NCI-H69 (cell line): ENCODE measurements around the gene DCUN1D3.
A peak's percentile ranks its signal among the peaks of the same experiment; 100 is the strongest.

ENCODE experiments used
- DNase-seq: peaks from one replicate; lab custom pipeline; 2025; lab: John Stamatoyannopoulos, UW

DCUN1D3 gene

GRCh38 chr16:20918486-20919239, 18.5 kb upstream of the DCUN1D3 start:
- DNase-seq, result no peak

GRCh38 chr16:20916942-20917341, 16.8 kb upstream of the DCUN1D3 start:
- DNase-seq, result no peak

- DNase-seq, result no peak
Measured at GRCh38 chr16:20916289-20916688, 16.1 kb upstream of the DCUN1D3 start.

GRCh38 chr16:20911361-20911760, 11.2 kb upstream of the DCUN1D3 start:
- no peak for DNase-seq

- no peak for DNase-seq
Measured at GRCh38 chr16:20910781-20911321, 10.7 kb upstream of the DCUN1D3 start.

GRCh38 chr16:20906341-20907255, 6.4 kb upstream of the DCUN1D3 start:
- DNase-seq, result no peak

GRCh38 chr16:20905576-20905975, 5.4 kb upstream of the DCUN1D3 start:
- no peak for DNase-seq

- DNase-seq, result no peak
Measured at GRCh38 chr16:20904507-20905081, 4.4 kb upstream of the DCUN1D3 start.

- DNase-seq, result no peak
Measured at GRCh38 chr16:20903899-20904506, 3.8 kb upstream of the DCUN1D3 start.

- DNase-seq, result no peak
Measured at GRCh38 chr16:20903116-20903898, 3.1 kb upstream of the DCUN1D3 start.

- no peak for DNase-seq
Measured at GRCh38 chr16:20902426-20902825, 2.3 kb upstream of the DCUN1D3 start.

GRCh38 chr16:20901436-20902112, 1.4 kb upstream of the DCUN1D3 start:
- peak; percentile 64 for DNase-seq

GRCh38 chr16:20901068-20901435, 894 bp upstream of the DCUN1D3 start:
- peak; percentile 61 for DNase-seq

GRCh38 chr16:20899477-20900298, 470 bp downstream of the DCUN1D3 start:
- DNase-seq, result peak; percentile 59

GRCh38 chr16:20899071-20899470, 1.1 kb downstream of the DCUN1D3 start:
- DNase-seq, result no peak

- no peak for DNase-seq
Measured at GRCh38 chr16:20897922-20898321, 2.2 kb downstream of the DCUN1D3 start.

GRCh38 chr16:20897253-20897897, 2.8 kb downstream of the DCUN1D3 start:
- no peak for DNase-seq

- DNase-seq, result no peak
Measured at GRCh38 chr16:20894388-20894787, 5.8 kb downstream of the DCUN1D3 start.

- no peak for DNase-seq
Measured at GRCh38 chr16:20889625-20890275, 10.4 kb downstream of the DCUN1D3 start.
